Activated B cell treated with CpG ODN at 0.5 μM for 24 hours (primary cell): ENCODE data around the gene POLR3C. TPM values are rescaled to one million over a fixed set of nuclear protein-coding genes. Genes with fewer than 3 reads are reported as not detected.
A peak's percentile ranks its signal among the peaks of the same experiment; 100 is the strongest.

Experiments used
- ATAC-seq: fragments of 200-7000 bp; cut with Tn5 transposase; one replicate; pipeline ENCODE4 v1.10.0; 2021; ENCODE audit warnings: low read depth, mild to moderate bottlenecking, moderate library complexity
- CTCF ChIA-PET: fragments of 350-600 bp; sonication (Branson Sonifier 250); formaldehyde crosslinking; loops from one replicate; lab custom pipeline; 2021; ENCODE audit warnings: antibody characterized with exemption; lab: Charles Lee
- POLR2A ChIA-PET: fragments of 350-600 bp; sonication (Branson Sonifier 250); formaldehyde crosslinking; loops from one replicate; lab custom pipeline; 2021; ENCODE audit warnings: antibody characterized with exemption; lab: Charles Lee
- DNase-seq: peaks from one replicate; pipeline ENCODE4 v3.0.0; 2022
- H3K27ac Mint-ChIP-seq: one replicate; pipeline ENCODE4 v1.8.0; 2020; ENCODE audit warnings: mixed read lengths
- H3K27me3 Mint-ChIP-seq: one replicate; pipeline ENCODE4 v1.8.0; 2021; ENCODE audit warnings: mixed read lengths
- H3K36me3 Mint-ChIP-seq: one replicate; pipeline ENCODE4 v1.8.0; 2021; ENCODE audit warnings: low read depth, mixed read lengths
- H3K4me1 Mint-ChIP-seq: one replicate; pipeline ENCODE4 v1.8.0; 2021; ENCODE audit warnings: mixed read lengths
- H3K4me3 Mint-ChIP-seq: one replicate; pipeline ENCODE4 v1.8.0; 2020; ENCODE audit warnings: mild to moderate bottlenecking, mixed read lengths
- H3K9me3 Mint-ChIP-seq: one replicate; pipeline ENCODE4 v1.8.0; 2020; ENCODE audit warnings: mixed read lengths
- CTCF ChIP-seq: fragments of 200-600 bp; IDR thresholded peaks from one replicate; pipeline ENCODE4 v1.8.0; 2022; ENCODE audit warnings: antibody characterized with exemption, mild to moderate bottlenecking
- intact Hi-C: fragments of 100-400 bp; cut with micrococcal nuclease; formaldehyde crosslinking; loops from one replicate; pipeline ENCODE4 v1.15.1; 2024
- total RNA-seq: library from RNA; stranded (reverse); gene quantifications from 2 replicates; pipeline ENCODE4 v1.2.3, GENCODE V29; 2022

Gene POLR3C
- 43.7 and 51.2 TPM in 2 replicates for total RNA-seq

- Mint-ChIP-seq H3K4me3 (peak within 1 kb of the TSS; percentile 97), H3K4me1 (peaks cover 25% of the 10 kb centered on the region), H3K36me3 (peaks cover 42% of the 10 kb centered on the region), H3K9me3 (no peaks in the 10 kb centered on the region), H3K27me3 (no peaks in the 10 kb centered on the region), H3K27ac (peak within 1 kb of the TSS; percentile 94)
- intact Hi-C loops: loop anchor here (1.0 to 2.0 kb wide), 2 partner anchors 19 to 35 kb away; partner anchors contain the start of gene PIAS3
- ATAC-seq: peak; percentile 95
- ChIA-PET POLR2A (interaction anchor here (0.5 to 3.2 kb wide), 16 partner anchors 11 to 1411 kb away, joined by 3 to 48 read pairs (median 6); partner anchors contain the start of genes ANKRD34A, LIX1L, NUDT17 and PEX11B), CTCF (interaction anchor here (1.0 kb wide), 1 partner anchor 21 kb away, joined by 4 read pairs; the partner anchor contains the start of gene NUDT17)
- TF ChIP-seq CTCF: no peak
- DNase-seq: peak; percentile 80
Observed at GRCh38 chr1:145823565-145824498, at the start of gene POLR3C, which contains the start of gene RNF115. POLR3C (plus strand) TSS chr1:145824200; CDS start chr1:145825777, 1,577 bp downstream. RNF115 (minus strand) TSS chr1:145824095; CDS start chr1:145823873, 222 bp downstream.

GRCh38 chr1:145777357-145778145 is 46.4 kb upstream of the POLR3C start:
- CTCF ChIA-PET: interaction anchor here (1.4 kb wide), 1 partner anchor 11 kb away, joined by 3 read pairs; no protein-coding TSS in a partner anchor
- no peak for DNase-seq
- no peak overlapping the region for H3K27ac Mint-ChIP-seq
- no peaks in the 10 kb centered on the region for H3K27me3 Mint-ChIP-seq
- H3K9me3 Mint-ChIP-seq: no peaks in the 10 kb centered on the region
- no peak overlapping the region for H3K4me3 Mint-ChIP-seq
- no peak for TF ChIP-seq CTCF
- no peaks in the 10 kb centered on the region for H3K4me1 Mint-ChIP-seq
- no peak for ATAC-seq
- intact Hi-C loops: no loop called here
- POLR2A ChIA-PET: no interaction called here
- H3K36me3 Mint-ChIP-seq: peaks cover 36% of the 10 kb centered on the region

- no peaks in the 10 kb centered on the region for H3K27me3 Mint-ChIP-seq
- ATAC-seq: no peak
- POLR2A ChIA-PET: no interaction called here
- H3K27ac Mint-ChIP-seq: no peak overlapping the region
- TF ChIP-seq CTCF: no peak
- H3K9me3 Mint-ChIP-seq: no peaks in the 10 kb centered on the region
- intact Hi-C loops: no loop called here
- no peak for DNase-seq
- no peaks in the 10 kb centered on the region for H3K4me1 Mint-ChIP-seq
- CTCF ChIA-PET: interaction anchor here (1.4 kb wide), 1 partner anchor 10 kb away, joined by 3 read pairs; no protein-coding TSS in a partner anchor
- H3K4me3 Mint-ChIP-seq: no peak overlapping the region
- peaks cover 36% of the 10 kb centered on the region for H3K36me3 Mint-ChIP-seq
Observed at GRCh38 chr1:145778146-145778540, 45.9 kb upstream of the POLR3C start.

GRCh38 chr1:145782272-145783099 is 41.5 kb upstream of the POLR3C start:
- peaks cover 56% of the 10 kb centered on the region for H3K36me3 Mint-ChIP-seq
- DNase-seq (no peak), ATAC-seq (no peak)
- ChIA-PET CTCF (no interaction called here), POLR2A (no interaction called here)
- H3K27me3 Mint-ChIP-seq: no peaks in the 10 kb centered on the region
- no peak overlapping the region for H3K4me3 Mint-ChIP-seq
- no peaks in the 10 kb centered on the region for H3K9me3 Mint-ChIP-seq
- TF ChIP-seq CTCF: no peak
- intact Hi-C loops: no loop called here
- H3K27ac Mint-ChIP-seq: no peak overlapping the region
- H3K4me1 Mint-ChIP-seq: no peaks in the 10 kb centered on the region
